CD4-positive, CD25-positive, alpha-beta regulatory T cell (primary cell): Measurements from ENCODE around the gene SPAG8. TPM values are rescaled to one million over a fixed set of nuclear protein-coding genes. Genes with fewer than 3 reads are reported as not detected.

Experiments
- ATAC-seq, 2 donors: fragments of 150-1000 bp; cut with Tn5 transposase; one replicate each; pipeline ENCODE4 v1.10.0; 2021; ENCODE audit warnings: low read depth in 2 of 2, moderate number of reproducible peaks in 2 of 2, moderate library complexity in 1 of 2
- DNase-seq, 3 donors: peaks; one replicate each; pipeline versions ENCODE4 v3.0.0 to v3.0.0-alpha.2; 2012 to 2022; ENCODE audit warnings: mixed read lengths in 1 of 3
- H3K27ac ChIP-seq: one replicate; pipeline ENCODE4 v1.7.0; 2013; ENCODE audit warnings: mild to moderate bottlenecking, low read length; ENCODE audit not compliant: insufficient read depth, poor library complexity, severe bottlenecking
- H3K27me3 ChIP-seq: one replicate; pipeline ENCODE4 v1.7.0; 2013; ENCODE audit warnings: low read length; ENCODE audit not compliant: control insufficient read depth, insufficient read depth
- H3K36me3 ChIP-seq: one replicate; pipeline ENCODE4 v1.7.0; 2013; ENCODE audit warnings: mild to moderate bottlenecking, low read length, moderate library complexity; ENCODE audit not compliant: control insufficient read depth, insufficient read depth
- H3K4me1 ChIP-seq: 2 replicates; pipeline ENCODE4 v1.7.0; 2013; ENCODE audit warnings: mild to moderate bottlenecking, low read length; ENCODE audit not compliant: insufficient read depth, control insufficient read depth, poor library complexity, severe bottlenecking
- H3K4me3 ChIP-seq: one replicate; pipeline ENCODE4 v1.7.0; 2013; ENCODE audit warnings: low read depth, mild to moderate bottlenecking, low read length, moderate library complexity
- H3K9me3 ChIP-seq, 2 experiments: 1 replicate in 1 of 2; 2 replicates in 1 of 2; pipeline ENCODE4 v1.7.0; 2013; ENCODE audit warnings: low read length in 2 of 2, mild to moderate bottlenecking in 1 of 2, moderate library complexity in 1 of 2; ENCODE audit not compliant: control insufficient read depth in 2 of 2
- H3K27ac Mint-ChIP-seq, 3 donors: one replicate each; pipeline ENCODE4 v1.8.0; 2020 to 2022; ENCODE audit warnings: mild to moderate bottlenecking in 3 of 3, mixed read lengths in 3 of 3, moderate library complexity in 2 of 3
- H3K27me3 Mint-ChIP-seq: one replicate; pipeline ENCODE4 v1.8.0; 2022; ENCODE audit warnings: mild to moderate bottlenecking, mixed read lengths
- H3K36me3 Mint-ChIP-seq: one replicate; pipeline ENCODE4 v1.8.0; 2020; ENCODE audit warnings: mixed read lengths
- H3K4me1 Mint-ChIP-seq, 4 donors: one replicate each; pipeline ENCODE4 v1.8.0; 2020 to 2022; ENCODE audit warnings: mixed read lengths in 4 of 4, mild to moderate bottlenecking in 1 of 4
- H3K4me3 Mint-ChIP-seq, 4 donors: one replicate each; pipeline ENCODE4 v1.8.0; 2020 to 2022; ENCODE audit warnings: mild to moderate bottlenecking in 4 of 4, mixed read lengths in 4 of 4, moderate library complexity in 3 of 4
- H3K9me3 Mint-ChIP-seq, 7 donors: one replicate each; pipeline ENCODE4 v1.8.0; 2020 to 2022; ENCODE audit warnings: mixed read lengths in 7 of 7, mild to moderate bottlenecking in 3 of 7, moderate library complexity in 2 of 7
- polyA plus RNA-seq, 4 donors: library from polyadenylated mRNA; unstranded; fragments of 300-500 nt; fragmentation: Illumina TruSeq; gene quantifications; one replicate each; pipeline ENCODE4 v1.2.3, GENCODE V29; 2021
- total RNA-seq: library from RNA; stranded (reverse); gene quantifications from one replicate; pipeline ENCODE4 v1.2.3, GENCODE V29; 2022

Gene SPAG8, protein sequence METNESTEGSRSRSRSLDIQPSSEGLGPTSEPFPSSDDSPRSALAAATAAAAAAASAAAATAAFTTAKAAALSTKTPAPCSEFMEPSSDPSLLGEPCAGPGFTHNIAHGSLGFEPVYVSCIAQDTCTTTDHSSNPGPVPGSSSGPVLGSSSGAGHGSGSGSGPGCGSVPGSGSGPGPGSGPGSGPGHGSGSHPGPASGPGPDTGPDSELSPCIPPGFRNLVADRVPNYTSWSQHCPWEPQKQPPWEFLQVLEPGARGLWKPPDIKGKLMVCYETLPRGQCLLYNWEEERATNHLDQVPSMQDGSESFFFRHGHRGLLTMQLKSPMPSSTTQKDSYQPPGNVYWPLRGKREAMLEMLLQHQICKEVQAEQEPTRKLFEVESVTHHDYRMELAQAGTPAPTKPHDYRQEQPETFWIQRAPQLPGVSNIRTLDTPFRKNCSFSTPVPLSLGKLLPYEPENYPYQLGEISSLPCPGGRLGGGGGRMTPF
- total RNA-seq (0.99 TPM), polyA plus RNA-seq (1 to 10 TPM in 1 of 4 donors, under 1 TPM in 2, not detected in 1; 0.75 to 1.3 (median 0.85) TPM)

DNA sequence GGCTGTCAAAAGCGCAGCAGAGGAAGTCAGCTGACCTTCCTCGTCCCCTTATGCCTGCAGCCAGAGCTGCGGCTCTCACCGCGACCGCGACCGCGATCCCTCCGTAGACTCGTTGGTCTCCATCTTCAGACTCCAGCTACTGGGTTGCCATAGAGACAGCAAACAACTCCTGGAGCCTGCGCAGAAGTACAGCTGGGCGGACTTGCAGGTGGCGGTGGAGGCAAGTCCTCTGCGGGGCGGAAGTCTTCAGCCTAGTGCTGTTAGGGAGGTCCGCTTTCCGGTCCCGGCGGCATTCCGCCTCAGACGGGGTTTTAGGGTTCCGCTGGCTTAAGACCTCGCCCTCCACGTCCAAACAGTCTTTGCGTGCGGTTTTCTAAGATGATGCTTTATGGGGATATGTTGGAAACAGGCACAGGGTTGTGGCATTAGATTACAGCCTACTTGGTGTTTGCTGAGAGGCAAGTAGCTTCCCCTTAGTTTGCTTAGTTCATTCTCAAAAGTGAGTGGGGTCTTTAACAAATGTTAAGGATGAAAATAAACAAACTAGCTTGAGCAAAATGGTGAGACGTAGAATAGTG, at the start of gene SPAG8:
Gene SPAG8 (minus strand): TSS at position 238 of the 578 bp plus-strand sequence. CDS start 115 bp downstream, at position 123.
- peak within 1 kb of the TSS; percentile 91 to 97 (median 94) for H3K4me3 Mint-ChIP-seq
- Histone ChIP-seq H3K4me3 (peak within 1 kb of the TSS; percentile 84), H3K9me3 (no peaks in the 10 kb centered on the region), H3K4me1 (peaks cover 32% of the 10 kb centered on the region), H3K27ac (peak within 1 kb of the TSS; percentile 83), H3K27me3 (no peaks in the 10 kb centered on the region), H3K36me3 (peaks cover 9% of the 10 kb centered on the region)
- DNase-seq, result peak; percentile 95 to 98 (median 96)
- peaks cover 17 to 46% (median 29%) of the 10 kb centered on the region in 4 donors for H3K4me1 Mint-ChIP-seq
- H3K27ac Mint-ChIP-seq, result peak within 1 kb of the TSS; percentile 89 to 97 (median 96)
- ATAC-seq, result peak; percentile 72 to 74
- no peaks in the 10 kb centered on the region for H3K9me3 Mint-ChIP-seq
- H3K27me3 Mint-ChIP-seq, result peaks cover 11% of the 10 kb centered on the region
- H3K36me3 Mint-ChIP-seq, result peaks cover 8% of the 10 kb centered on the region

DNA sequence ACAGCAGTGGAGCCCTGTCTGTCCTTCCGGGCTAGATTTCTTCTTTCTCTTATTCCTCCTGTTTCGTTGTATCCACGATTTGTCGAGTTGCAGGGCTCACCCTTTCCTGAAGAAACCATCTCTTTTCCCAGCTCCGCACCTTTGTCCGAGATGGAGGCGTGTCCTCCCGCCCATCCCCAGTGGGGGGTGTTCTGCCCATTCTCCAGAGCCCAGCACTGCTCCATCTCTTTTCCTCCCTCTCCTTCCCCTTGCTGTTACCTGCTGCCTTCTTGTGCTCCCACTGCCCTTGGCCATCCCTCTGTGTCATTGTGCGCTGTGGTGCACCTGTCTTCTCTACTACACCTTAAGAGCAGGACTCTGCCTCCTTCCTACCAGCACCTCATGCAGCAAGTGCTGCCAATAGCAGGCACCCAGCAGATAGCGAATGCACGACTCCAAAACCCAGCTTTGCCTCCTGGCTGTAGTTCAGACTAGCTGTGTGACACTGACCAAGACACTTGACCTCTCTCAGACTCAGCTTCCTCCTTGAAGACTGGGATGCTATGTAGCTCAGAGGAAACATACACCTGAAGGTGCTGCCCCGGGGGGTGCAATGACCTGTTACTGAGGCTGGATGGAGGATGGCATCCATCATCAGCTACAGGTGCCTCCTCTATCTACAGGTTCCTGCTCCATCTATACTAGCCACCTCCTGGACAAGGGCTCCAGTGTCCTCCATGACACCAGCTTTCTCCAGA, 49.3 kb upstream of the SPAG8 start:
- no peaks in the 10 kb centered on the region for H3K9me3 ChIP-seq
- ATAC-seq (no peak), DNase-seq (no peak)
- no peak overlapping the region for H3K4me3 Mint-ChIP-seq
- H3K27ac Mint-ChIP-seq, result peak overlapping the region in 1 of 3 donors; percentile 47
- H3K27ac ChIP-seq, result no peak overlapping the region
- H3K4me1 ChIP-seq, result no peaks in the 10 kb centered on the region
- H3K4me1 Mint-ChIP-seq, result peaks cover 0 to 3% (median 0%) of the 10 kb centered on the region in 4 donors
- no peaks in the 10 kb centered on the region for H3K36me3 Mint-ChIP-seq
- H3K4me3 ChIP-seq, result no peak overlapping the region
- no peaks in the 10 kb centered on the region for H3K9me3 Mint-ChIP-seq
- H3K27me3 ChIP-seq, result peaks cover 8% of the 10 kb centered on the region
- H3K36me3 ChIP-seq, result no peaks in the 10 kb centered on the region
- H3K27me3 Mint-ChIP-seq, result peaks cover 12% of the 10 kb centered on the region

DNA sequence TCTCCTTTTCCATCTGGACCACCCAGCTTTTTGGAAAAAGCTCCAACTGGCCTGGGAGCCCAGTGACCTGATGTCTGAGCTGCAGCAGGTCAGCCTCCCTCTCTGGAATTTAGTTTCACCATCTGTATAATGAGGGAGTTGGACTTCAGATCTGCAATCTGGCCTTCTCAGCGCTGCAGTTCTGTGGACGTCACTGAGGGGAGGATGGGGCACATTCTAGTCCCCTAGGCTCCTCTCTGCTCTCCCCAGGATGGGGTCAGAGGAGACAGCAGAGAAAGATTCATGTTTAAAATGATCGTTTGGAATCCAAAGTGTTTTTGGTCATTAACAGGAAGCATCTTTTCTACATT, 47.9 kb upstream of the SPAG8 start:
- Histone ChIP-seq H3K27ac (no peak overlapping the region), H3K4me3 (no peak overlapping the region), H3K9me3 (no peaks in the 10 kb centered on the region), H3K4me1 (no peaks in the 10 kb centered on the region), H3K27me3 (peaks cover 8% of the 10 kb centered on the region), H3K36me3 (no peaks in the 10 kb centered on the region)
- ATAC-seq (no peak), DNase-seq (no peak)
- H3K9me3 Mint-ChIP-seq, result no peaks in the 10 kb centered on the region
- no peak overlapping the region for H3K27ac Mint-ChIP-seq
- H3K4me3 Mint-ChIP-seq, result no peak overlapping the region
- H3K4me1 Mint-ChIP-seq, result peaks cover 0 to 3% (median 0%) of the 10 kb centered on the region in 4 donors
- peaks cover 23% of the 10 kb centered on the region for H3K27me3 Mint-ChIP-seq
- no peaks in the 10 kb centered on the region for H3K36me3 Mint-ChIP-seq

DNA sequence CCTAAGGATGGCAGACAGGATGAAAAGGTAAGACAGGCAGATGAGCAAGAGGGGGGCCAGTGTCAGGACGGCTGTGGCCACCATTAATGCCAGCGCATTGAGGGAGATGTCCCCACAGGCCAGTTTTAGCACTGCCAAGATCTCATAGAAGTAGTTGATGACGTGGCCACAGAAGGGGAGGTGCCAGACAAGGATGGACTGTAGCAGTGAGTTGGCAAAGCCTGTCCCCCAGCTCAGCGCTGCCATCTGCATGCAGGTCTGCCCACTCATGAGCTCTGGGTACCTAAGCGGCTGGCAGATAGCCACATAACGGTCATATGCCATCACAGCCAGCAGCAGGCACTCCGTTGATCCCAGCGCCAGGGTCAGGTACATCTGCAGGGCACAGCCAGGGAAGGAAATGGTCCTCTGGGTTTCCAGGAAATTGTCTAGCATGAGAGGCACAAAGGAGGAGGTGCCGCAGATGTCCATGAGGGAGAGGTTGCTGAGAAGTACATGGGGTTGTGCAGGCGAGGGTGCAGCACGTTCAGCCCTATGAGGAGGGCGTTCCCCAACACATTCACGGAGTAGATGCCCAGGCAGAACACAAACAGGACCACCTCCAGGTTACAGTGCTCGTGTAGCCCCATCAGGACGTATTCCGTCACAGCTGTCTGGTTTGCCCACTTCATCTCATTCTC, 47.4 kb upstream of the SPAG8 start:
- peaks cover 0 to 3% (median 0%) of the 10 kb centered on the region in 4 donors for H3K4me1 Mint-ChIP-seq
- DNase-seq (peak in 1 of 3 donors; percentile 13), ATAC-seq (no peak)
- no peaks in the 10 kb centered on the region for H3K36me3 Mint-ChIP-seq
- no peaks in the 10 kb centered on the region for H3K9me3 ChIP-seq
- H3K27ac Mint-ChIP-seq, result no peak overlapping the region
- no peaks in the 10 kb centered on the region for H3K4me1 ChIP-seq
- no peaks in the 10 kb centered on the region for H3K9me3 Mint-ChIP-seq
- no peak overlapping the region for H3K4me3 ChIP-seq
- H3K4me3 Mint-ChIP-seq, result no peak overlapping the region
- H3K36me3 ChIP-seq, result no peaks in the 10 kb centered on the region
- peaks cover 23% of the 10 kb centered on the region for H3K27me3 Mint-ChIP-seq
- H3K27me3 ChIP-seq, result peaks cover 8% of the 10 kb centered on the region
- no peak overlapping the region for H3K27ac ChIP-seq

DNA sequence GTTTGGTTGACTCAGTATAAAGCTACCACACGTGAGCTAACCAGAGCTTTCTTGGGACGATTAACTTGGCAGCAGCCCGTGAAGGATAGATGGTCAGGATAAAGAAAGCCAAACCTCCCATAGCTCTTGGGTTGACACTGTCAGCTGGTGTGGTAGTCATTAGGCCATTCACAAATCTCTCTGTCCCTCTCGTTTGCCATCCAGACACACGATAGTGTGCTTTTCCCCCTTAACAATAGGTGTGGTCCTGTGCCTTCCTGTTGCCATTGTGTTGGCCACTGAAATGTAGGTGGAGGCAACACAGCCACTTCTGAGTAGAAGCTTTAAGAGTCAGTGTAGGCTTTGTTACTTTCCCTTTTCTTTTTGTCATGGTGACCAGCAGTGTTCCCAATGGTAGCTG, 46.4 kb upstream of the SPAG8 start:
- Histone ChIP-seq H3K27me3 (peaks cover 5% of the 10 kb centered on the region), H3K4me3 (no peak overlapping the region), H3K9me3 (no peaks in the 10 kb centered on the region), H3K4me1 (no peaks in the 10 kb centered on the region), H3K36me3 (no peaks in the 10 kb centered on the region), H3K27ac (no peak overlapping the region)
- no peaks in the 10 kb centered on the region for H3K9me3 Mint-ChIP-seq
- H3K27ac Mint-ChIP-seq, result no peak overlapping the region
- no peak overlapping the region for H3K4me3 Mint-ChIP-seq
- DNase-seq, result no peak
- no peak for ATAC-seq
- H3K36me3 Mint-ChIP-seq, result no peaks in the 10 kb centered on the region
- peaks cover 18% of the 10 kb centered on the region for H3K27me3 Mint-ChIP-seq
- peaks cover 0 to 3% (median 0%) of the 10 kb centered on the region in 4 donors for H3K4me1 Mint-ChIP-seq

DNA sequence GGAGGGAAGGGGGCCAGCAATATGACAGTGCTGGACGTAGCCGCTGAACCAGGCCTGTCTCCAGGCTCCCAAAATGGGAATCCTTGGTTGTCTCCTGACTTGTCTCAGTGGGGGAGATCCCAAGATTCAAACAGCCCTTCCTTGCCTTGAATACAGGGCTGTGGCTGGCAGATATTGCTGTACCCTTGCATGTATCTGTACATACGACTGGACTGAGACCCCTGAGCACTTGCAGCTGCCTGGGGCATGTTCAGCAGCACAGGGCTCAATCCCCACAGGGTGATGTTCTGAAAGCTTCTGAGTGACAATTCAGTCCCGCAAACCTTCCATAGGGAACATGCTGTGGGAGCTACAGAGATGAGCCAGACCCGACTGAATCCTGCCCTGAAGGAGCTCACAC, 44.8 kb upstream of the SPAG8 start:
- Histone ChIP-seq H3K4me1 (no peaks in the 10 kb centered on the region), H3K27ac (no peak overlapping the region), H3K4me3 (no peak overlapping the region), H3K36me3 (no peaks in the 10 kb centered on the region), H3K27me3 (peaks cover 8% of the 10 kb centered on the region), H3K9me3 (no peaks in the 10 kb centered on the region)
- H3K4me3 Mint-ChIP-seq, result no peak overlapping the region
- no peak overlapping the region for H3K27ac Mint-ChIP-seq
- DNase-seq, result no peak
- H3K36me3 Mint-ChIP-seq, result no peaks in the 10 kb centered on the region
- H3K9me3 Mint-ChIP-seq, result no peaks in the 10 kb centered on the region
- peaks cover 18% of the 10 kb centered on the region for H3K27me3 Mint-ChIP-seq
- no peak for ATAC-seq
- peaks cover 0 to 3% (median 0%) of the 10 kb centered on the region in 4 donors for H3K4me1 Mint-ChIP-seq

DNA sequence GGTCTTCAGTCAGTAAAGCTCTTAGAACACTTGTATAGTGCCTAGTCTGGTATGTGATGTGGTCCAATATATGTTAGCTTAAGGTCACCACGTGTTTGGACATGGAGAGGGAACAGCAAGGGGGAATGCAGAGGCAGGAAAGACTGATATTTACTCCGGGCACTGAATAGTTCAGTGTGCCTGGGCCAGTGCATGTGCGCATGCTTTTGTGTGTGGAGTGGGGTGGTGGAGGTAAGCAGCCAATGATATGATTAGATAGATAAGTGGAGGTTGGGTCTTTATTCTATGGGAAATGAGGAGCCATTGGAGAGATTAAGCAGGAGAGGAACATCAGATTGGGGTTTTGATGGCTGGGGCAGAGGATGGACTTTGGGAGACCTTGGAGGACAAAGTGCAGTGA, 44.1 kb upstream of the SPAG8 start:
- H3K27me3 ChIP-seq, result peaks cover 7% of the 10 kb centered on the region
- Mint-ChIP-seq H3K27ac (peak overlapping the region in 1 of 3 donors; percentile 4), H3K9me3 (no peaks in the 10 kb centered on the region), H3K4me3 (no peak overlapping the region), H3K36me3 (no peaks in the 10 kb centered on the region), H3K4me1 (peaks cover 0 to 3% (median 0%) of the 10 kb centered on the region in 4 donors), H3K27me3 (peaks cover 14% of the 10 kb centered on the region)
- no peaks in the 10 kb centered on the region for H3K9me3 ChIP-seq
- H3K36me3 ChIP-seq, result no peaks in the 10 kb centered on the region
- H3K4me3 ChIP-seq, result no peak overlapping the region
- DNase-seq (no peak), ATAC-seq (no peak)
- H3K4me1 ChIP-seq, result no peaks in the 10 kb centered on the region
- no peak overlapping the region for H3K27ac ChIP-seq
